GM10847 (cell line): ENCODE results near the gene FOXL1.

Experiments used
- POLR2A ChIP-seq: IDR thresholded peaks from 2 replicates; pipeline ENCODE4 v1.6.1; 2011; ENCODE audit not compliant: insufficient read length; ENCODE audit errors: extremely low read depth

The FOXL1 gene

DNA sequence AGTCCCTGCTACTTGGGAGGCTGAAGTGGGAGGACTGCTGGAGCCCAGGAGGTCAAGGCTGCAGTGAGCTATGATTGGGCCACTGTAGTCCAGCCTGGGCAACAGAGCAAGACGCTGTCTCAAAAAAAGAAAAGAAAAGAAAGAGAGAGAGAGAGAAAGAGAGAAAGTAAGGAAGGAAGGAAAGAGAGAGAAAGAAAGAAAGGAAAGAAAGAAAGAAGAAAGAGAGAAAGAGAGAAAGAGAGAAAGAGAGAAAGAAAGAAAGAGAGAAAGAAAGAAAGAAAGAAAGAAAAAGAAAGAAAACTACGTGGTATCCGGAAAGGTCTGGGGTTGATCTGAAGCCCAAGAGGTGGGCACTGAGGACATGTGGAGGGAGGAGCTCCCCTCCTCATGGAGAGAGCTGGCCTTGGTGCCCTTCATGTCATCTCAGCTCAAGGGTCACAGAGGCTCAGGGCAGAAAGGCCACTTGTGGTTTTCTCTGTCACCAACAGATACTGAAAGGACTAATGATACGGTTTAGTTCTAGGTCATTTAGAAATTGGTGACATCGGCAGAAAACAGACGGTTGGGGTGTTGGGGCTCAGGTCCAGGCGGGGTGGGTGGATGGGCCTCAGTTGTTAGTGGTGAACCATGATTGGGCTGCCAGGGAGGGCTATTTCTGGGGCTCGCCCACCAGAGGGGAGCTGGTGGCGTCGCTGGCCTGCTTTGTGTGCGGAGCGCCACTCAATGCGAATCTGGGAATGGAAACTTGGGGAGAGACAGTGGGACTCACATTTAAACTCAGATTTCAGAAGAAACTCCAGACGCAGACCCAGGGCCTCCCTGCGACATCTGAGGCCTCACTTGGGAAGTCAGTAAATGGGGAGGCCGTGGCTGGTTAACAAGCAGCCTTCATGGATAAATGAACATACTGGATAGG, 44.6 kb downstream of the FOXL1 start:
- TF ChIP-seq POLR2A = no peak

DNA sequence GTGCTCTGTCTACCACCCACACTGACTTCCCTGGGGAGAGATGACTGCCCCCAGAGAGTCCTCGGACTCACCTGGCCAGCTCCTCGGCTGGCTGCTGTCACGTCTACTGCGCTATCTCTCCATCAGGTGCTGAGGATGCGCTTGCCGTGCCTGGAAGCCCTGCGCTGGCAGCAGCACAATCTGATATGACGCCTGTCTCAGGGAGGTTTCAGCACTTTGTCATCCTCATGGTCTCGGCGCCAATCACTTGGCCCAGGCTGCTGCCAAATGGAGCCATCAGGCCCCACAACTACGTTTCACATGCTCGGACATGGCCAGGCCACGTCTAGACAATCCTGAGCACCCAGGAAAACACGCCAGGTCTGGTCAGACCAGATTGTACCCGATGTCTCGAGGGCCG, 46.7 kb downstream of the FOXL1 start:
- no peak for TF ChIP-seq POLR2A

DNA sequence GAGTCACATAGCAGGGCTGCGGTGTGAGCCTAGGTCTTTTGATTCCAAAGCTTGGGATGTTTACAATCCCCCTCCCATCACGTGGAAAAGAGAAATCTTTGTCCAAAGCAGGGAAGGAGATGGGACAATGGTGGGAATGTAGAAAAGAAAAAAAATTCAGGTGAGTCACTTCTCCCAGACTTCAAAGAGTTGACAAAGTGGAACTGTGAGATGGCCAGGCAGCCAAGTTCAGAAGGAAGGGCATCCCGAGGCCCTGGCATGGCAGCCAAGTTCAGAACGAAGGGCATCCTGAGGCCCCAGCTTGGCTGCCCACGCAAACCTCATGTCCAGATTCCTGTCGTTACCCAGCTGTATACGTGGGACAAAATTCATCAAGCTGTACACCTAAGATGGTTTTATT, 47.5 kb downstream of the FOXL1 start:
- TF ChIP-seq POLR2A = no peak

DNA sequence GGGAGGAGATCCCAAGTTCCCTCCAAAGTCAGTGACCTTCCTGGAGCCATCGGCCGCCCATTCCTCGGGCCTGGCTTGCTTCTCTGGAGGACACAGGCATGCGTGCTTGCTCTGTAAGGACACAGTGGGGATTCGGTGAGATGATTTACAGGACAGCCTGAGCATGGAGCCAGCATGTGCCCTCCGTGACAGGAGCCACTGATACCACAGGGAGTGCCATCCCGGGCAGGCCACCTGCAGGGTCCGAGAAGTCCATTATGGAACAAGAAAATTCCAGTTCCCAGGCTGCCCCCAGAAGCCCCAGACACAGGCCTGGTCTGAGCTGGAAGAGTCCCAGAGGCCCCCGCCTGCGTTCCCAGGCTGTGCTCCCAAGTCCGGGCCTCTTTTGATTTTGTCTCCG, 47.9 kb downstream of the FOXL1 start:
- no peak for TF ChIP-seq POLR2A

DNA sequence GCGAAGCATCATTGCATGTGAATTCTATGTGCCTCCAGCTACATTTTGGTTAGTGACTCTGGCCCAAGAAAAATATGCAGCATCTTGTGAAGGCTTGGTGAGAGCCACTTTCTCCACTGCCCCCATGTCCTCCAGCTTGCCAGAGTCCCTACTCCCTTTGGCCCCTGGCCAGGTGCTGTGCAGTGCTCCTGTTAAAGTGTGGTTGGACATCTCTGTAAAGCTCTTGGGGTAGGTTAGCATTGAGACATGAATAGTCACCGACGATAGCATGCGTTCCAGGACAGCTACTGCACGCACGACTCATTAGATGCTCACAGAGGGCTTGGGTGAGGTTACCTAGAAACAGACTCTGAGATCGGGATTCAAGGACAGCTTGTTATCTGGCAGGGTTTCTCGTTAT, 48.6 kb downstream of the FOXL1 start:
- TF ChIP-seq POLR2A = no peak

DNA sequence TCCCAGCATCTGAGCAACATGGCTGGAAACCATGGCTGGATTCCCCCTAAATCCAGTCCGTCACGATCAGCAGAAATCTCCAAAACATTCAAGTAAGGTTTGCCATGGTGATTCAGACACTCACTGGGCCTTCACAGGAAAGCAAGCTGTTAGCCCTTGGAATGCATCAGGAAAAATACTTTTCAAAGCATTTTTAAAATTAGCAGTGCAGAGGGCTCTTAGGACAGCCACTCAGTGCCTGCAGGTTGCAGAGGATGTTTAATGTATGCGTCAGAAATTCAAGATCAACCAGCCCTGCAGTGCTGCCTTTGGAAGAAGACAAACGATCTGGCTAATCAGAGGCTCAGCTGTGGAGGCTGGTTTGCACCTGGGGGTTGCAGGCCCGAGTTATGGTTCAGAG, 50.3 kb downstream of the FOXL1 start:
- TF ChIP-seq POLR2A = no peak

DNA sequence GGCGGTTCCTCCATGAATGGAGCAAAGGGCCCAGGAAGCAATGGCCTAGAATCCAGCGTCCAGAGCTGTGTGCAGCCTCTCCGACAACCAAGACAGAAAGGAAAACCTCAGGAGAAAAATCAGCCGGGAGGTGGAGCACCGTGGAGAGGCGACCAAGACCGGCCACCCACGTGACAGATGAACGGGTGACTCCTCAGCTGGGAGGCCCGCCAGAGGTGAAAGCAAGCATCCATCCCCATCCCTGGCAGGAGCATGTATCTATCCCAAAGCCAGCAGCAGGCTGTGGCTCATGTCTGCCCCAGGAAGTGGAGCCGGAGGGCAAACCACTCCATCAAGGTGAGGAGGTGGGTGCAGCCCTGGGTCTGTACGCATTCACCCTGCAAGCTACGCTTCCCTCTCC, 52.1 kb downstream of the FOXL1 start:
- TF ChIP-seq POLR2A = no peak

DNA sequence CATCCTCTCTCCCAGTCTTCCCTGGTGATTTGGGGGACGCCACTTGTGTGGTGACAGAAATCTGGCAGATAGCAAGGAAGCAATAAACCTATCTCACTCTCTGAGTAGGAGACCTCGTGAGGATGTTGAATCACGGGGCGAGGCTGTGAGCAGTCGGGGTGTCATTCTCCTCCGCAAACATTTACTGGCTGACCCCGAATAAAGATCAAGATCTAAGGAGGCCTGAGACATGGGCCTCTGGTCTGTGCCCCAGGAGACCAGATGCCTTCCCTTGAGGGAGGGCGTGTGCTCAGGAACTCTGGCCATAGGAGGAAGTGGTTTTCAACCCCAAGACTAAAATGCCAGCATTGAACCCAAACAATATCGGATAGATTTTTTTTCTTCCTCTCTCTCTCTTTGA, 53.1 kb downstream of the FOXL1 start:
- no peak for TF ChIP-seq POLR2A
